ENCODE results near the gene DAB2. TPM values are rescaled to one million over a fixed set of nuclear protein-coding genes. Genes with fewer than 3 reads are reported as not detected.

Gene DAB2
- total and polyA plus RNA-seq, 2 of the 8 experiments (the other 6 are each of a cell fraction or from before 2014, with no cell fraction given) = 2.6 to 4.9 TPM

DNA sequence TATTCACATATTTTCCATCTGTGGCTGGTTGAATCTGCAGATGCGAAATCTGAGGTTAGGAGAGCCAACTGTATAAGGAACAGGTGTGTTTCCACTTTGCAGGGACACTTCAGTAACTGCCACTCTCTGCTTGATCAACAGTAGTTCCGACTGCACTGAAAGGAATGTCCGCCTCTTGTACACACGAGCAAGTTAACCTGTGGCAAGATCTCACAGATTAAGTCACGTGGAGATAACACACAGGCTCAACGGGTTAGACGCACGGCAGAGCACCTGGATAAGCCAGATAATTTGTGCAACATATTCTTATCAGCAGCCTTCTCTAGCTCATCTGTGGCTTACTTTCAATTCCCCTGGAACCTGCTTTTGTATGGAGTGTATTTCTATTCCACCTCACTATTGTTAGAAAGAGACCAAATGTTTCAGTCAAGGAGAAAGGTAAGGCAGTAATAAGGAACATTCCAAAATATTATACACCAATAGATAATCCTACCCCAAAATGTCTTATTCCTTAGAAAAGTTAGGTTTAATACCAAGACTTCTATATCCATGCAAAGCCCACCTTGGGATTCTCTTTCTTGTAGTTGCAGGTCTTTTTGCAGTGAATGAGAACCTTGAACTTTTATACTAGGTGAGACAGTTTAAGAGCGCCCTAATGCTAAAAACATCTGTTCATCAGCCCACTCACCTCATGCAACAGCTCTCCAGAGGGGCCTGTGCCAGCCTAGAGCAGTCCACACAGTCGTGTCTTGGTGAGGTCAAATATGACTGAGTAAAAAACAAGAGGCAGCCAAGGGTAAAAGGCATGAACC lies 54.0 kb downstream of the DAB2 start:
- ChIA-PET CTCF (ENCODE audit: partially characterized antibody) (interaction anchor here (1.1 to 7.0 kb wide), 4 partner anchors 153 to 204 kb away, joined by 5 to 57 read pairs (median 6); no protein-coding TSS in a partner anchor), POLR2A (ENCODE audit: partially characterized antibody) (no interaction called here)
- H2AK5ac ChIP-seq (ENCODE audit: low read depth, low read length) = no peak overlapping the region
- peak overlapping the region in 1 of 4 experiments; percentile 42; a peak in 1 of 7 replicates for H3K9ac ChIP-seq (replicated peaks in 1 of 4; ENCODE audit: extremely low read depth in 1 of 4, low read depth in 3 of 4, low read length in 3 of 4)
- no peak overlapping the region for H3K14ac ChIP-seq (ENCODE audit: insufficient read length)
- no peak overlapping the region for H3K4ac ChIP-seq (replicated peaks; ENCODE audit: insufficient read length, low read depth, low read length)
- no peak overlapping the region for H3K4me3 ChIP-seq (ENCODE audit: extremely low read depth in 1 of 4, insufficient read depth in 2 of 4, low read depth in 3 of 4, low read length in 4 of 4)
- H2BK20ac ChIP-seq (ENCODE audit: low read length) = no peak overlapping the region
- 90% methylated on average over 10 of the region's 10 CpGs; no CpG with 5 or more reads in 1 of the 2 experiments for WGBS, 2 experiments (ENCODE audit: extremely low coverage in 1 of 2, insufficient coverage in 1 of 2, insufficient read length in 1 of 2, insufficient replicate concordance in 2 of 2, low coverage in 1 of 2, low lambda C conversion rate in 2 of 2, missing lambda C conversion rate in 1 of 2)
- no peak for DNase-seq (ENCODE audit: low read depth in 1 of 2, low spot score in 2 of 2)
- no peak overlapping the region for H3K4me2 ChIP-seq (ENCODE audit: insufficient read depth in 1 of 2, low read depth in 2 of 2, low read length in 2 of 2)
- no peak overlapping the region for H3K27ac ChIP-seq (ENCODE audit: low read depth, low read length)
- no peaks in the 10 kb centered on the region for H3K36me3 ChIP-seq (ENCODE audit: control insufficient read depth in 2 of 4, insufficient read depth in 4 of 4, low read length in 3 of 4)
- H3K27me3 ChIP-seq (replicated peaks in 1 of 4; ENCODE audit: control insufficient read depth in 3 of 4, extremely low read depth in 1 of 4, insufficient read depth in 3 of 4, low read length in 3 of 4) = no peaks in the 10 kb centered on the region
- no peaks in the 10 kb centered on the region; a peak in 1 of 7 replicates for H3K4me1 ChIP-seq (replicated peaks in 1 of 4; ENCODE audit: control insufficient read depth in 3 of 4, insufficient read depth in 4 of 4, low read length in 3 of 4)
- no peak for TF ChIP-seq JUND (IDR thresholded peaks at IDR 0.05; ENCODE audit: low read length)
- no peak for TF ChIP-seq GABPA (IDR thresholded peaks at IDR 0.05; ENCODE audit: borderline replicate concordance, insufficient read depth, low read length)
- no peak for TF ChIP-seq CBX5 (IDR thresholded peaks at IDR 0.05; ENCODE audit: low read depth, low read length)
- TF ChIP-seq JUN (IDR thresholded peaks at IDR 0.05; ENCODE audit: low read depth, low read length) = no peak
- no peak for TF ChIP-seq NRF1 (IDR thresholded peaks at IDR 0.05; ENCODE audit: low read depth, low read length)
- TF ChIP-seq TAF1 (IDR thresholded peaks at IDR 0.05; ENCODE audit: low read depth, low read length) = no peak
- TF ChIP-seq BACH1 (IDR thresholded peaks at IDR 0.05; ENCODE audit: low read length) = no peak
- TF ChIP-seq HDAC2 (IDR thresholded peaks at IDR 0.05; ENCODE audit: borderline replicate concordance in 1 of 2, low read depth in 2 of 2, low read length in 2 of 2) = no peak
- TF ChIP-seq RXRA (IDR thresholded peaks at IDR 0.05; ENCODE audit: insufficient read depth, low read depth, low read length) = no peak
- TF ChIP-seq KDM5A (IDR thresholded peaks at IDR 0.05; ENCODE audit: low read length) = no peak
- no peak for TF ChIP-seq POLR2A (IDR thresholded peaks at IDR 0.05; ENCODE audit: control extremely low read depth in 1 of 2, low read depth in 2 of 2, low read length in 2 of 2)
- no peak for TF ChIP-seq SIX5 (IDR thresholded peaks at IDR 0.05; ENCODE audit: low read depth, low read length)
- TF ChIP-seq, protein P1, sequence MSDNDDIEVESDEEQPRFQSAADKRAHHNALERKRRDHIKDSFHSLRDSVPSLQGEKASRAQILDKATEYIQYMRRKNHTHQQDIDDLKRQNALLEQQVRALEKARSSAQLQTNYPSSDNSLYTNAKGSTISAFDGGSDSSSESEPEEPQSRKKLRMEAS (IDR thresholded peaks at IDR 0.05) = no peak
- H3K9me3 ChIP-seq (ENCODE audit: insufficient read depth in 2 of 2, low read depth in 1 of 2, low read length in 1 of 2) = no peaks in the 10 kb centered on the region
- no peak overlapping the region for H3K18ac ChIP-seq (ENCODE audit: extremely low read depth, low read length)
- H3K56ac ChIP-seq (replicated peaks; ENCODE audit: insufficient read length, low read depth, low read length) = no peak overlapping the region
- no peak for FAIRE-seq
- H4K20me1 ChIP-seq (replicated peaks in 1 of 2; ENCODE audit: control insufficient read depth in 1 of 2, insufficient read depth in 2 of 2, low read length in 2 of 2) = no peaks in the 10 kb centered on the region
- H4K5ac ChIP-seq (ENCODE audit: insufficient read length, low read depth, low read length) = no peak overlapping the region
- H2BK120ac ChIP-seq (replicated peaks; ENCODE audit: low read depth, low read length) = no peak overlapping the region
- H3K23me2 ChIP-seq (ENCODE audit: low read depth, low read length) = no peaks in the 10 kb centered on the region
- H2BK5ac ChIP-seq (ENCODE audit: low read depth, low read length) = no peak overlapping the region
- no peaks in the 10 kb centered on the region for H3K79me1 ChIP-seq (ENCODE audit: low read depth, low read length)
- no peak overlapping the region for H2AFZ ChIP-seq (ENCODE audit: low read length)
- no peaks in the 10 kb centered on the region for H3K79me2 ChIP-seq (ENCODE audit: control insufficient read depth in 1 of 2, insufficient read depth in 2 of 2, low read length in 2 of 2)
- H4K8ac ChIP-seq (ENCODE audit: extremely low read depth, insufficient read depth, low read length) = no peak overlapping the region
- H4K91ac ChIP-seq (replicated peaks; ENCODE audit: insufficient read length, low read length) = no peak overlapping the region
- no peak overlapping the region for H3K23ac ChIP-seq (ENCODE audit: insufficient read length)
- no peak overlapping the region for H2BK12ac ChIP-seq (ENCODE audit: low read depth, low read length)
- H2BK15ac ChIP-seq (ENCODE audit: low read length) = no peak overlapping the region
